Thoracic aorta (tissue), 2 donors: Measurements from ENCODE around the gene KCNQ5. TPM values are rescaled to one million over a fixed set of nuclear protein-coding genes. Genes with fewer than 3 reads are reported as not detected.

Source experiments
- ATAC-seq: fragments of 150-250 bp; one replicate; pipeline ENCODE4 v1.8.0; 2017; ENCODE audit warnings: low read depth; ENCODE audit not compliant: insufficient number of reproducible peaks, low FRiP score
- DNase-seq: peaks from one replicate; pipeline ENCODE4 v3.0.0-alpha.2; 2020; ENCODE audit warnings: low spot score
- H3K27ac ChIP-seq, 2 donors: fragments of 200-600 bp; sonication (generic); 1 replicate in 1 of 2; 2 replicates in 1 of 2; pipeline ENCODE4 v1.5.1; 2016; ENCODE audit warnings: mild to moderate bottlenecking in 2 of 2, moderate library complexity in 2 of 2
- H3K27me3 ChIP-seq: fragments of 200-600 bp; sonication (generic); replicated peaks from 2 replicates; pipeline ENCODE4 v1.6.0; 2016; ENCODE audit warnings: mild to moderate bottlenecking; ENCODE audit not compliant: insufficient read depth
- H3K36me3 ChIP-seq: fragments of 200-600 bp; sonication (generic); one replicate; pipeline ENCODE4 v1.5.1; 2016
- H3K4me1 ChIP-seq, 2 donors: fragments of 200-600 bp; sonication (generic); 1 replicate in 1 of 2; 2 replicates in 1 of 2; pipeline versions ENCODE4 v1.5.1 to v1.6.0; 2016; ENCODE audit warnings: low read depth in 2 of 2, mild to moderate bottlenecking in 1 of 2; ENCODE audit not compliant: control insufficient read depth in 1 of 2
- H3K4me3 ChIP-seq: fragments of 200-600 bp; sonication (generic); 2 replicates; pipeline ENCODE4 v1.5.1; 2016; ENCODE audit warnings: mild to moderate bottlenecking
- H3K9me3 ChIP-seq: fragments of 200-600 bp; sonication (generic); 2 replicates; pipeline ENCODE4 v1.5.1; 2016
- CTCF ChIP-seq: fragments of 200-600 bp; sonication (generic); IDR thresholded peaks from one replicate; pipeline ENCODE4 v1.5.1; 2019; ENCODE audit warnings: antibody characterized with exemption
- total RNA-seq, 2 donors: library from RNA; depleted of rRNA; stranded (reverse); fragments of >200 nt; gene quantifications; one replicate each; pipeline versions ENCODE4 v1.1.0 to v1.2.3, GENCODE V29; 2016

The KCNQ5 gene
- total RNA-seq, 2 donors from 2014 or later = 7.3 to 8.5 TPM

- Histone ChIP-seq H3K4me3 (no peak overlapping the region), H3K9me3 (no peaks in the 10 kb centered on the region), H3K36me3 (no peaks in the 10 kb centered on the region), H3K27me3 (no peaks in the 10 kb centered on the region), H3K4me1 (no peaks in the 10 kb centered on the region), H3K27ac (no peak overlapping the region)
- DNase-seq (no peak), ATAC-seq (no peak)
- TF ChIP-seq CTCF = no peak
Observed at GRCh38 chr6:72987301-72987700, 365.4 kb downstream of the KCNQ5 start.

DNA sequence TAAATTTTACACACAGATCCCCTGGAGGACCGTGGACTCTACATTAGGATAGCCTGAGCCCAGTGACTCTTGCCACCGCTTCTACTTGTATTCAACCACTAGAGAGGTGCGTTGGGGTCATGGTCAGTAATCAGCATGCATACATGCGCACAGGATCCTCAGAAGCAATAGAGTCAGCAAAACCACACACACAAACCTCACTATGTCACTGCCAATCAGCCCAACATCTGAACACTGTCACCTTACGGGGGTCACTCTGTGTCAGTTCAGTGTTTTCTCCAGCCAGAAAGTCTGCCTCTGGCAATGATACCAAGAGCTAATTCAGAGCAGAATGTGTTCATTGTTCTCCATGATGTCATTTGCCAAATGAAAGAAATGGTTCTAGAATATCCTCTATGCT, 378.1 kb downstream of the KCNQ5 start:
- Histone ChIP-seq H3K27me3 (no peaks in the 10 kb centered on the region), H3K4me1 (no peaks in the 10 kb centered on the region), H3K9me3 (no peaks in the 10 kb centered on the region), H3K4me3 (no peak overlapping the region), H3K27ac (no peak overlapping the region), H3K36me3 (no peaks in the 10 kb centered on the region)
- no peak for DNase-seq
- no peak for ATAC-seq
- TF ChIP-seq CTCF = no peak

DNA sequence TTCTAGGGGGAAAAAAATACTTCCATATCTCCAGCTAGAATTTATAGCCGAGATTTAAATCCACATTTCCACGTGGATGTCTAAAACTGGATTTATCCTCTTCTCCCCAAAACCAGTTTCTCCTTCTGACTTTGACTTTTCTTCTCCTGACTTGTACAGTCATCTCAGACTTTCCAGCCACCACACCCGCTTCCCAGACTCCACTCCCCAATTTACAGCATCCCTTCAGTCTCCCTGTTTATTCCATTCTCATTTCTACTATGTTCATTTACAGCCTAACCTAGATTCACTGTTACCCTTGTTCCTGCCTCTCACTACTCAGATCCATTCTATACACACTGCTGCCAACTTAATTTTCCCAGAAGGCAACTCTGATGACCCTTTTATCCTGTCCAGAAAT, 378.6 kb downstream of the KCNQ5 start:
- Histone ChIP-seq H3K9me3 (no peaks in the 10 kb centered on the region), H3K4me1 (no peaks in the 10 kb centered on the region), H3K27me3 (no peaks in the 10 kb centered on the region), H3K36me3 (no peaks in the 10 kb centered on the region), H3K27ac (no peak overlapping the region), H3K4me3 (no peak overlapping the region)
- ATAC-seq (no peak), DNase-seq (no peak)
- TF ChIP-seq CTCF = no peak

GRCh38 chr6:73002588-73002987, 380.7 kb downstream of the KCNQ5 start:
- Histone ChIP-seq H3K4me1 (no peaks in the 10 kb centered on the region), H3K27ac (no peak overlapping the region), H3K4me3 (no peak overlapping the region), H3K27me3 (no peaks in the 10 kb centered on the region), H3K36me3 (no peaks in the 10 kb centered on the region), H3K9me3 (no peaks in the 10 kb centered on the region)
- ATAC-seq (no peak), DNase-seq (no peak)
- no peak for TF ChIP-seq CTCF

DNA sequence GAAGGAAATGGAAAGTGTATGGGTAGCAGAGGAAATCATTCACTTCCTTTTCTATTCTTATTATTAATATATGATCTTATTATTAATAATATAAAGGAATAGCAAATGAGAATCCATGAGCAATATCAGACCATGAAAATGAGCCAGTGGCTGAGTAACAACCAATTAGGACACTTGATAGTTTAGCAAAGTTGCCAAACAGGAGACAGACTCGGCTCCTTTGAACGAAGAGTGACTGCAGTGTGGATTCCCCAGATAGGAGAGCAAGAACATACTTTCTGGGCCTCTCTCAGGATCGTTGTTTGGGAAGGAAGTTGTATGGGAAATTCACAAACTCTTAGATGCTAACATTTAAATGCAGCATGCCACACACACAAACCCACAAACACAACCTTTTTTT, 381.4 kb downstream of the KCNQ5 start:
- TF ChIP-seq CTCF = no peak
- DNase-seq = no peak

More for the DNA sequence above, 381.4 kb downstream of the KCNQ5 start:
- H3K27ac ChIP-seq = no peak overlapping the region
- no peaks in the 10 kb centered on the region for H3K27me3 ChIP-seq
- H3K4me1 ChIP-seq = no peaks in the 10 kb centered on the region
- H3K9me3 ChIP-seq = peaks cover 4% of the 10 kb centered on the region
- no peaks in the 10 kb centered on the region for H3K36me3 ChIP-seq
- no peak for ATAC-seq
- no peak overlapping the region for H3K4me3 ChIP-seq
